Osteocyte (in vitro differentiated cells): ENCODE measurements around the gene FAM185A. TPM values are rescaled to one million over a fixed set of nuclear protein-coding genes. Genes with fewer than 3 reads are reported as not detected.
A peak's percentile ranks its signal among the peaks of the same experiment; 100 is the strongest.
"Not testable (repeated sequence)": the region's sequence is repeated elsewhere in the genome, so short reads cannot be mapped to it uniquely, and the experiment has no call there.

Experiments used
- DNase-seq: peaks from one replicate; pipeline ENCODE4 v3.0.0; 2021; ENCODE audit warnings: mixed read lengths; ENCODE audit not compliant: unreplicated experiment; ENCODE audit errors: extremely low spot score
- H3K27ac Mint-ChIP-seq: one replicate; pipeline ENCODE4 v1.8.0; 2021; ENCODE audit warnings: mild to moderate bottlenecking, mixed read lengths; ENCODE audit not compliant: unreplicated experiment
- H3K27me3 Mint-ChIP-seq: one replicate; pipeline ENCODE4 v1.8.0; 2021; ENCODE audit warnings: mixed read lengths; ENCODE audit not compliant: unreplicated experiment
- H3K36me3 Mint-ChIP-seq: one replicate; pipeline ENCODE4 v1.8.0; 2021; ENCODE audit warnings: mixed read lengths; ENCODE audit not compliant: unreplicated experiment
- H3K4me1 Mint-ChIP-seq: one replicate; pipeline ENCODE4 v1.8.0; 2021; ENCODE audit warnings: mixed read lengths; ENCODE audit not compliant: unreplicated experiment
- H3K4me3 Mint-ChIP-seq: one replicate; pipeline ENCODE4 v1.8.0; 2021; ENCODE audit warnings: mild to moderate bottlenecking, moderate library complexity, mixed read lengths; ENCODE audit not compliant: unreplicated experiment
- H3K9me3 Mint-ChIP-seq: one replicate; pipeline ENCODE4 v1.8.0; 2021; ENCODE audit warnings: mixed read lengths; ENCODE audit not compliant: unreplicated experiment
- long read RNA-seq: library from polyadenylated mRNA; unstranded; transcript quantifications from one replicate; pipeline ENCODE4 v2.0.0, GENCODE V29; 2021
- total RNA-seq: library from RNA; stranded (reverse); gene quantifications from 2 replicates; pipeline ENCODE4 v1.2.1, GENCODE V29; 2021

The FAM185A gene
- 6.8 and 7.8 TPM in 2 replicates for total RNA-seq
- long read RNA-seq, transcript FAM185A-204 (8 exons, 1,958 nt): major isoform, 14 of 60 reads
- long read RNA-seq, transcript FAM185A-202 (8 exons, 1,179 nt): minor isoform, 7 of 60 reads
- long read RNA-seq, partial matches to known transcripts: 8 of 60 reads
- long read RNA-seq, other reads (novel, unspliced or antisense): 28 of 60 reads

DNA sequence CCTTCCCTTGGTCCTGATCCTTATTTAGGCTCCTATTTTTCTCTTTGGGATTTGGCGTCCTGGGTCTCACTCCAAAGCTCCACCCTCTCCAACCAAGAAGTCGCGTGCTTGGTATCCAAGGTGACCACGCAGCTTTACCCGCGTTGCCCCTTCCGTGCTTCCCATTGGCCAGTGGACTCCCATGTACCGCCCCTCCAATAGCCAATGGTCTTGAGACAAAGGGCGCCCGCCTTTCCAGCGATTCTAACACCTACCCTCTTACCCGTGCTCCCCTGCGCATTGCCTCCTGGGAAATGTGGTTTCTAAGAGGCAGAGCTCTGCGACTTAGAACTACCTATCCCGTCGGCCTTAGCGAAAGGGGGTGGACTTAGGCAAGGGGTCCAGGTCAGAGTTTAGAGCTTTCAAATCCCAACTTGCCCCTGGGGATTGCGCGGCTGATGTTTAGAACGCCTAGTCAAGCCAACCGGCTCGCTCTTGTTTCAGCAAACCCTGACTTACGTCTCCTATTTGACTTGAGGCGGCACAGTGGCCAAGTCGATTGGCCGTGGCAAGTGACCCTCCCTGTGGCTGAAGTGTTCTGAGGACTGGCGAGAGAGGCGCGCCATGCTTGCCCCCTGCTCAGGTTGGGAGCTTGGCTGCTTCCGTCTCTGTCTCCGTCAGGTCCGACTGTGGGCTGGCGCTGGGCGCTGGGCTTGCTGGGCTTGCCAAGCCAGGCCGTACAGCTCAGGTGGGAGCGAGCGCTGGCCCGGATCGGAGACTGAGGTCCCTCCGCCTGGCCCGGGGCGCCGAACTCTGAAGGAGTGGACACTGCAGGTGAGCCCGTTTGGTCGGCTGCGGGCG is at the start of gene FAM185A:
FAM185A (plus strand) TSS at position 395 of the 840 bp plus-strand sequence; CDS start at position 604, 209 bp downstream.
- H3K27me3 Mint-ChIP-seq, H3K9me3 Mint-ChIP-seq, H3K36me3 Mint-ChIP-seq: not testable (repeated sequence)
- peak; percentile 98 for DNase-seq
- Mint-ChIP-seq H3K27ac (peak within 1 kb of the TSS; percentile 71), H3K4me3 (peak within 1 kb of the TSS; percentile 85), H3K4me1 (peaks cover 14% of the 10 kb centered on the region)

DNA sequence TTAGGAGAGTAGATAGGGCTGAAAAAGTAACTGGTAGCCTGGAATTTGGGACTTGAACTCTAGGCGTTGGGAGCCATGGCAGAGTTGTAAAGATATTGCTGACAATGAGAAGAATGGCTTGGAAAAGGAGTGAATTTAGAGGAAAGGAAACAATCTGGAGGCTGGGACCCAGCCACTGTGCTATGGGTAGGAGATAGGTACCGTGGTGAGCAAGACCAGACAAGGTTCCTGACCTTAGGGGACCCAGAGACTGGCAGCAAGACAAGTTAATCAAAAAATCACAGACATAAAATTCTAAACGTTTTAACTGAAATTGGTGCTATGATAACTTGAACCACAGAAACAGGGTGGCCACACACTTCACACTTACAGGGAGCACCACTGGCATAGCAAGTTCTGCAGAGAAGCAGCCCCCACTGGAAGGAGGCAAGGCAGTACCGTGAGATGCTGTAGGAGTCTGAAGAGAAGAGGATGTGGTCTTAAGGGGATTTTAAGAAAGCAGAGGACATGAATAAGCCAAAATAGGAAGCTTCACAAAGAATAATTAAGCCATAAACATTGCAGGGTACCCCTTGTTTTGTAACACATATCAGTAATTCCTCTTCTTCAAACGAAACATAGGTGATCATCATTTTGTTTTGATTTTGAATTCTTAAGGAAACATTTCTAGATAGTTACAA is 35.6 kb upstream of the FAM185A start:
- H3K4me1 Mint-ChIP-seq, H3K27ac Mint-ChIP-seq, H3K9me3 Mint-ChIP-seq, H3K4me3 Mint-ChIP-seq, DNase-seq, H3K36me3 Mint-ChIP-seq: not testable (repeated sequence)
- peaks cover 23% of the 10 kb centered on the region for H3K27me3 Mint-ChIP-seq

DNA sequence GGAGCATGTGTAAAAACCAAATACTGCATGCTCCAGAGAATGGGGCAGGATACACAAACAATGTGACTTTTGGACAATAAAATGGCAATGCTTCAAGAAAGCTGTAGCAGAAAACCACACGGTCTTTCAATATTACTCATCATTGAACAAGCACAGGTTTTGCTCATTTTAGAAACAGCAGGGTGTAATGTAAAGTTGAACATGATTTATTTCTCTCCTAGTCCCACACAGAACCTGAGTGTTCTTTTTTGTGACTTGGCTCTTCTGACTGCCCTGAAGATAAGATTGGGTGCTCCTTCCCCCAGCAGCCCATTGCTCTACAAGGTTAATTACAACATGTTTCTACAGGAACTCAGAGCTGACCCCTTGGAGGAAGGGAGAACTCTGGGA is 35.1 kb upstream of the FAM185A start:
- peaks cover 28% of the 10 kb centered on the region for H3K27me3 Mint-ChIP-seq
- H3K9me3 Mint-ChIP-seq, H3K4me1 Mint-ChIP-seq, H3K4me3 Mint-ChIP-seq, H3K27ac Mint-ChIP-seq, H3K36me3 Mint-ChIP-seq, DNase-seq: not testable (repeated sequence)

DNA sequence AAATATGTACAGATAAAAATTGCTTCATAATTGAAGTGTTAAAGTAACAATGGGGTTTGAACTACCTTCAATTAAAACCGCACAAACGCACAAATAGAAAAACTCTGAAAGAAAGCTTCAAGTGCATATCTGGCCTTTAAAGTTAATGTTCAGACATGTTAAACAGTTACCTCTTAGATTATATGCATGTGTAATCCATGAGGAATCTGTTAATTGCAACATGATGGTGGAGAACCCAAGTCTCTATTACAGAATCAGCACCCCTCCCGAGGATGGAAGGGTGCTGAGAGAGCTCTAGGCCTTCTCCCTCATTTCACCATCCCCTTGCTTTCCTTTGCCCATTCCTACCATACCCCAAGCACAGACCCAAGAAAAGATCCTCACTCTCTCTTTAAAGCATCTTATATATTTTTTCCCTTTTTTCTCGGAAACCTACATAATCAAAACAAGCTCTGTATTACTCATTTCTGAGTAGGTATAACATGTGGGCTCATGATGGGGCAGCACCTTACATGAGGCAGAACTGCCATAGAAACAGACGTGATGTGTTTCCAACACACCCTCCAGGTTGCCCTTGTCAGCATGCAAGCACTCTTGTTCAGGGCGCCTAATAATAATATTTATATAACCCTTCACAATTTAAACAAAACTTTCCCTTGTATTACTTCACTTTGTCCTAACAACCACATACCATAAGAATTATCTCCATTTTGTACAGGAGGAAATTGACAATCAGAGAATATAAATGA is 33.9 kb upstream of the FAM185A start:
- H3K4me3 Mint-ChIP-seq, H3K4me1 Mint-ChIP-seq, H3K27ac Mint-ChIP-seq, H3K36me3 Mint-ChIP-seq, DNase-seq, H3K9me3 Mint-ChIP-seq: not testable (repeated sequence)
- peaks cover 34% of the 10 kb centered on the region for H3K27me3 Mint-ChIP-seq

DNA sequence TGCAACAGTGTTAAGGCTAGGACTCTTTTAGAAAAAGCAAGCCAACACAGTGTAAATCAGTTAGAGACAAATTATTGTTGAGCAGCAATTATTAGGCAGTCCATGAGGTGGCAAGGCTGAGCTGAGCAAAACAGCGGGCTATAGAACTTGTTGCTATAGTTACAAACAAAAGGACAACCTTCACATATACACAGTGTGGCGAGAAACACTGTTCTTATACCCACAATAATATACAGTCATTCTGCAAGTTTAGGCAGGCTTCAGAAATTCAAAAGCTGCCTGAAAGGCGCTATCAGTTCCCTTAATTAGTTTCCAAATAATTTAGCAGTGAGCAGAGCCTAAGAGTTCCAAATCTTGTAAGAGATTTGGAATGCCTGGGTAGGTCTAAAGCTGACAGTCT is 33.1 kb upstream of the FAM185A start:
- not testable (repeated sequence) for H3K4me3 Mint-ChIP-seq, H3K4me1 Mint-ChIP-seq, DNase-seq, H3K9me3 Mint-ChIP-seq, H3K36me3 Mint-ChIP-seq, H3K27ac Mint-ChIP-seq
- peaks cover 38% of the 10 kb centered on the region for H3K27me3 Mint-ChIP-seq

DNA sequence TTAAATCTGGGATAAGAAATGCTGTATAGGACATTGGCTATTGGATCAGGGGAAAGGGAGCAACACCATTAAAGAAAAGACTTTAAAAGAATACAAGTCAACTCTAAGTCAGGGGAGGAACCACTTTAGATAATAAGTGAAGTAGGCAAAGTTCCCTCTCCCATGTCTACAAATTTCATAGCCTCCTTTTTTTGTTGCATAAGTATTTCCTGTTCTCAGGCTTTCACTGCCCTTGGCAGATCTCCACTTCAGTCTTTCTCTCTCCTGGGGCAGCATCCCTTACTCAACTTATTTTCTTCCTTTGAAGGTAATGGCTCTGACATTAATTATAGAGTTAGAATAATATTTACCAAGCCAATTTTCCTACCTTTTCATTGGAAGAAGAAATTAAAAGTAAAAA is 30.3 kb upstream of the FAM185A start:
- not testable (repeated sequence) for DNase-seq

DNA sequence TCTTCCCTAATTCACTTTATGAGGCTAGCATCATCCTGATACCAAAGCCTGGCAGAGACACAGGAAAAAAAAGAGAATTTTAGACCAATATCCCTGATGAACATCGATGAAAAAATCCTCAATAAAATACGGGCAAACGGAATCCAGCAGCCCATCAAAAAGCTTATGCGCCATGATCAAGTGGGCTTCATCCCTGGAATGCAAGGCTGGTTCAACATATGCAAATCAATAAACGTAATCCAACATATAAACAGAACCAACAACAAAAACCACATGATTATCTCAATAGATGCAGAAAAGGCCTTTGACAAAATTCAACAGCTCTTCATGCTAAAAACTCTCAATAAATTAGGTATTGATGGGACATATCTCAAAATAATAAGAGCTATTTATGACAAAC is 22.6 kb upstream of the FAM185A start:
- H3K4me3 Mint-ChIP-seq, H3K27ac Mint-ChIP-seq, H3K36me3 Mint-ChIP-seq, H3K4me1 Mint-ChIP-seq, DNase-seq, H3K9me3 Mint-ChIP-seq: not testable (repeated sequence)
- peaks cover 29% of the 10 kb centered on the region for H3K27me3 Mint-ChIP-seq

More for the DNA sequence above, 30.3 kb upstream of the FAM185A start:
- not testable (repeated sequence) for H3K9me3 Mint-ChIP-seq, H3K36me3 Mint-ChIP-seq, H3K4me1 Mint-ChIP-seq, H3K27ac Mint-ChIP-seq, H3K4me3 Mint-ChIP-seq
- H3K27me3 Mint-ChIP-seq: peaks cover 33% of the 10 kb centered on the region

DNA sequence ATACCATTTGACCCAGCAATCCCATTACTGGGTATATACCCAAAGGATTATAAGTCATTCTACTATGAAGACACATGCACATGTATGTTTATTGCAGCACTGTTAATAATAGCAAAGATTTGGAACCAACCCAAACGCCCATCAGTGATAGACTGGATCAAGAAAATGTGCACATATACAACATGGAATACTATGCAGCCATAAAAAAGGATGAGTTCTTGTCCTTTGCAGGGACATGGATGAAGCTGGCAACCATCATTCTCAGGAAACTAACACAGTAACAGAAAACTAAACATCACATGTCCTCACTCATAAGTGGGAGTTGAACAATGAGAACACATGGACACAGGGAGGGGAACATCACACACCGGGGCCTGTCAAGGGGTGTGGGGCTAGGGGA is 19.1 kb upstream of the FAM185A start:
- H3K27me3 Mint-ChIP-seq: peaks cover 33% of the 10 kb centered on the region
- not testable (repeated sequence) for H3K36me3 Mint-ChIP-seq, H3K27ac Mint-ChIP-seq, H3K4me1 Mint-ChIP-seq, H3K4me3 Mint-ChIP-seq, DNase-seq, H3K9me3 Mint-ChIP-seq

DNA sequence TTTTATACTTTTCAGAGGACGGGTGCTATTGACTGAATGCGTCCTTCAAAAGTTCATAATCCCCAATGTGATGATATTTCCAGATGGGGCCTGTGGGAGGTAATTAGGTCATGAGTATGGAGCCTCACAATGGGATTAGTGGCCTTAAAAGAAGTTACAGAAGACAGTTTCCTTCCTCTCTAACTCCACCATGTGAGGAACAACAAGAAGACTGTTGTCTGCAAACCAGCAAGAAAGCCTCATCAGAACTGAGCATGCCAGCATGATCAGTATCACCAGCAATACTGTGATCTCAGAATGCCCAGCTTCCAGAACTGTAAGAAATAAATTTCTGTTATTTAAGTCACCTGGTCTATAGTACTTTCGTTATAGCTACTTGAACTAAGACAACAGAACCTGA is 18.4 kb upstream of the FAM185A start:
- DNase-seq: not testable (repeated sequence)

DNA sequence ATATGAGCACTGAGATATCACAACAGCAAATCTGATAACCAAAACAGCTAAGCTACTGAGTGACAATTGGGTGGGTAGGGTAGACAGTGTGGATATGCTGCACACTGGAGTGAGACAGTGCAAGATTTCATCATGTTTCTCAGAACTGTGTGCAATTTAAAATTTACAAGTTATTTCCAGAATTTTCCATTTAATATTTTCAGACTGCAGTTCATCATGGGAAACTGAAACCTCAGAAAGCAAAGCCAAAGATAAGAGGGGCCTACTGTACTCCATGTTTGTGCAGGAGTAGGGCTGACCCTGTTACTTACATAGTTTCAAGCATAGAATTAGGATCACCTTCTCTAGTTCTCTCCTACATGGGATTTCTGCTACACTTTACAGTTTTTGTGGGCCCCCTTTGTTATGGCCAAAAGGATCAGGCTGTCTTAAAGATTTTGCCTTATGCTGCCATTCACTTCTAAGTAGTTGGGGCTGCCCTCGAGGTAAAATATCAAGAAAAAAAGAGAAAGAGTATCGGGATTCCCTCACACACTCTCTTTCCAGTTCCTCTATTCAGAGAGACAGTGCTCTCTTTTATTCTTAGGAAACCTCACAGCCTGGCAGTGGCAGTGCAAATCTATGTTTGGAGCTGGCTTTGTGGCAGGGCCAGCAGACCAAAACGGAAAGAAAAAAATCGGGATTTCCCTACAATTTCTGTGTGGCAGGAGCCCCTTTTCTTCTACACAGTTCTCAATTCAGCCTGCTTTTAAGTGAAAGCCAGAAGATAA is 6.6 kb upstream of the FAM185A start:
- H3K4me1 Mint-ChIP-seq, H3K36me3 Mint-ChIP-seq, H3K9me3 Mint-ChIP-seq, DNase-seq, H3K4me3 Mint-ChIP-seq, H3K27ac Mint-ChIP-seq: not testable (repeated sequence)
- peaks cover 24% of the 10 kb centered on the region for H3K27me3 Mint-ChIP-seq

More for the DNA sequence above, 18.4 kb upstream of the FAM185A start:
- not testable (repeated sequence) for H3K4me3 Mint-ChIP-seq, H3K9me3 Mint-ChIP-seq, H3K36me3 Mint-ChIP-seq, H3K4me1 Mint-ChIP-seq, H3K27ac Mint-ChIP-seq
- peaks cover 38% of the 10 kb centered on the region for H3K27me3 Mint-ChIP-seq

DNA sequence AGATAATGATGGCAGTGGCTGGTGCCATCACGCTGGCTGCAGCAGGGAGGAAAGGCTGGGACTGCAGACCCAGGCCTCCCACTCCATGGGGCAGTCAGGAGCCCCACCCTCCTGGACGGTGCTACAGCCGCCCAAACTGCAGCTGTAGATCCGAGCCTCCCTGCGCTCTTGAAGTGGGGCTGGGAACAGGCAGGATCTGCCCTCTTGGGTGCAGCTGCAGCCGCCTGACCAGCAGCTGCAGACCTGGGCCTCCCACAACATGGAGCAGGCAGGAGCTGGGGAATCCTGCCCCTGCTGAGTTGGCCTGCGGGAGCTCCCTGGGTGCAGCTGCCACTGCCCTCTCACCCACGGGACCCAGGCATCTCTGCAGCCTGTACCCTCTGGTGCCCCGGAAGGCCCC is 4.9 kb upstream of the FAM185A start:
- not testable (repeated sequence) for H3K9me3 Mint-ChIP-seq, H3K36me3 Mint-ChIP-seq, H3K4me1 Mint-ChIP-seq, H3K27ac Mint-ChIP-seq, DNase-seq, H3K4me3 Mint-ChIP-seq
- peaks cover 21% of the 10 kb centered on the region for H3K27me3 Mint-ChIP-seq
